HepG2 (cell line): ENCODE results near the gene CRYGS. TPM values are rescaled to one million over a fixed set of nuclear protein-coding genes. Genes with fewer than 3 reads are reported as not detected.

ENCODE experiments used
- ARID3A ChIP-seq: IDR thresholded peaks from 2 replicates; pipeline ENCODE4 v1.6.1; 2012; ENCODE audit warnings: low read depth, low read length, improper control_type of control experiment
- ATF7 ChIP-seq, 2 experiments: fragments of 450-650 bp in 1 of 2; sonication (generic) in 1 of 2; formaldehyde crosslinking in 1 of 2; IDR thresholded peaks; 2 replicates each; pipeline versions ENCODE4 v1.4.0 to v1.6.1; 2016 to 2020; ENCODE audit warnings: antibody characterized with exemption in 1 of 2, mild to moderate bottlenecking in 1 of 2, missing genetic modification reagents in 1 of 2
- MXD4 ChIP-seq: IDR thresholded peaks from 2 replicates; pipeline ENCODE4 v1.6.1; 2016; ENCODE audit warnings: mild to moderate bottlenecking, missing biosample characterization, missing genetic modification reagents
- PAXIP1 ChIP-seq: sonication (generic); formaldehyde crosslinking; conservative IDR thresholded peaks from 2 replicates; pipeline ENCODE4 v1.4.0; 2020; ENCODE audit warnings: mild to moderate bottlenecking, missing genetic modification reagents, moderate library complexity
- SAFB2 ChIP-seq: sonication (generic); formaldehyde crosslinking; IDR thresholded peaks from 2 replicates; pipeline ENCODE4 v1.5.1; 2020; ENCODE audit warnings: missing genetic modification reagents, low read depth, mild to moderate bottlenecking, borderline replicate concordance
- ZBTB3 ChIP-seq: sonication (generic); formaldehyde crosslinking; IDR thresholded peaks from 2 replicates; pipeline ENCODE4 v1.4.0; 2020; ENCODE audit warnings: low read depth, mild to moderate bottlenecking, moderate library complexity, missing genetic modification reagents, borderline replicate concordance
- ZBTB7B ChIP-seq: sonication (generic); formaldehyde crosslinking; IDR thresholded peaks from 2 replicates; pipeline ENCODE4 v1.4.0; 2020; ENCODE audit warnings: missing genetic modification reagents
- ZFP36L1 ChIP-seq: sonication (generic); formaldehyde crosslinking; IDR thresholded peaks from 2 replicates; pipeline ENCODE4 v1.8.0; 2022; ENCODE audit warnings: mild to moderate bottlenecking, missing genetic modification reagents, moderate library complexity
- ZNF329 ChIP-seq: sonication (generic); formaldehyde crosslinking; IDR thresholded peaks from 2 replicates; pipeline ENCODE4 v1.9.0; 2021; ENCODE audit warnings: low read depth, mild to moderate bottlenecking, missing genetic modification reagents
- ZNF441 ChIP-seq: sonication (generic); formaldehyde crosslinking; IDR thresholded peaks from 2 replicates; pipeline ENCODE4 v1.7.0; 2021; ENCODE audit warnings: missing genetic modification reagents, borderline replicate concordance
- ZNF501 ChIP-seq: sonication (generic); formaldehyde crosslinking; IDR thresholded peaks from 2 replicates; pipeline ENCODE4 v1.5.1; 2020; ENCODE audit warnings: mild to moderate bottlenecking, moderate library complexity, missing genetic modification reagents
- ZNF652 ChIP-seq: IDR thresholded peaks from 2 replicates; pipeline ENCODE4 v1.6.1; 2016; ENCODE audit warnings: low read depth, borderline replicate concordance
- ZNF674 ChIP-seq: sonication (generic); formaldehyde crosslinking; IDR thresholded peaks from 2 replicates; pipeline ENCODE4 v1.5.0; 2020; ENCODE audit warnings: low read depth, mild to moderate bottlenecking, missing genetic modification reagents
- ZSCAN31 ChIP-seq: sonication (generic); formaldehyde crosslinking; IDR thresholded peaks from 2 replicates; pipeline ENCODE4 v1.5.0; 2020; ENCODE audit warnings: low read depth, mild to moderate bottlenecking, missing genetic modification reagents
- polyA plus RNA-seq, 8 experiments: library from polyadenylated mRNA; depleted of rRNA in 3 of 8; stranded (reverse) in 7 of 8; unstranded in 1 of 8; fragments of >200 nt; fragmentation: Illumina TruSeq in 4 of 8; extraction: Trizol in 4 of 8; gene quantifications; 2 replicates each; pipeline versions ENCODE4 v1.2.1 to v1.2.3, GENCODE V29; 2011 to 2016; ENCODE audit warnings: low read depth in 4 of 8, missing spikeins in 1 of 8, mixed read lengths in 1 of 8; ENCODE audit not compliant: insufficient read depth in 1 of 8
- total RNA-seq, 5 experiments: library from RNA; depleted of rRNA; stranded (reverse); fragments of >200 nt; fragmentation: Illumina TruSeq; extraction: Trizol; gene quantifications; 2 replicates each; pipeline ENCODE4 v1.2.3, GENCODE V29; 2016; ENCODE audit warnings: low read depth in 1 of 5
- TF ChIP-seq, protein P1 (sequence below): IDR thresholded peaks from 2 replicates; pipeline ENCODE4 v1.6.1; 2016; ENCODE audit warnings: missing compliant biosample characterization, missing genetic modification reagents, borderline replicate concordance
- TF ChIP-seq, protein P2 (sequence below): fragments of 450-650 bp; IDR thresholded peaks from 2 replicates; pipeline ENCODE4 v1.6.1; 2016
- TF ChIP-seq, protein P3 (sequence below): sonication (generic); formaldehyde crosslinking; IDR thresholded peaks from 2 replicates; pipeline ENCODE4 v1.8.1; 2023; ENCODE audit warnings: mild to moderate bottlenecking, missing genetic modification reagents

CRYGS gene
- total and polyA plus RNA-seq, 2 of the 13 experiments (the other 11 are each of a cell fraction or from before 2014, with no cell fraction given): 2.1 to 6.7 TPM

- peak; percentile 29; the same call in 1 of the 2 replicates for TF ChIP-seq ARID3A
- no peak for TF ChIP-seq ATF7 (IDR thresholded peaks at IDR 0.05)
- no peak for TF ChIP-seq ATF7 (CRISPR knock-in tag; IDR thresholded peaks at IDR 0.05)
- peak; percentile 81; the same call in 1 of the 2 replicates for TF ChIP-seq ZSCAN31 (CRISPR knock-in tag)
- TF ChIP-seq ZNF652 (CRISPR knock-in tag): no peak
- peak; percentile 61 for TF ChIP-seq ZNF501 (CRISPR knock-in tag)
- TF ChIP-seq PAXIP1: peak; percentile 66
- peak; percentile 72 for TF ChIP-seq SAFB2 (CRISPR knock-in tag)
- TF ChIP-seq ZBTB3 (CRISPR knock-in tag): no peak; the same call in 1 of the 2 replicates
- TF ChIP-seq, protein P1, sequence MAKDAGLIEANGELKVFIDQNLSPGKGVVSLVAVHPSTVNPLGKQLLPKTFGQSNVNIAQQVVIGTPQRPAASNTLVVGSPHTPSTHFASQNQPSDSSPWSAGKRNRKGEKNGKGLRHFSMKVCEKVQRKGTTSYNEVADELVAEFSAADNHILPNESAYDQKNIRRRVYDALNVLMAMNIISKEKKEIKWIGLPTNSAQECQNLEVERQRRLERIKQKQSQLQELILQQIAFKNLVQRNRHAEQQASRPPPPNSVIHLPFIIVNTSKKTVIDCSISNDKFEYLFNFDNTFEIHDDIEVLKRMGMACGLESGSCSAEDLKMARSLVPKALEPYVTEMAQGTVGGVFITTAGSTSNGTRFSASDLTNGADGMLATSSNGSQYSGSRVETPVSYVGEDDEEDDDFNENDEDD: peak; percentile 75; the same call in 1 of the 2 replicates
- TF ChIP-seq, protein P2, sequence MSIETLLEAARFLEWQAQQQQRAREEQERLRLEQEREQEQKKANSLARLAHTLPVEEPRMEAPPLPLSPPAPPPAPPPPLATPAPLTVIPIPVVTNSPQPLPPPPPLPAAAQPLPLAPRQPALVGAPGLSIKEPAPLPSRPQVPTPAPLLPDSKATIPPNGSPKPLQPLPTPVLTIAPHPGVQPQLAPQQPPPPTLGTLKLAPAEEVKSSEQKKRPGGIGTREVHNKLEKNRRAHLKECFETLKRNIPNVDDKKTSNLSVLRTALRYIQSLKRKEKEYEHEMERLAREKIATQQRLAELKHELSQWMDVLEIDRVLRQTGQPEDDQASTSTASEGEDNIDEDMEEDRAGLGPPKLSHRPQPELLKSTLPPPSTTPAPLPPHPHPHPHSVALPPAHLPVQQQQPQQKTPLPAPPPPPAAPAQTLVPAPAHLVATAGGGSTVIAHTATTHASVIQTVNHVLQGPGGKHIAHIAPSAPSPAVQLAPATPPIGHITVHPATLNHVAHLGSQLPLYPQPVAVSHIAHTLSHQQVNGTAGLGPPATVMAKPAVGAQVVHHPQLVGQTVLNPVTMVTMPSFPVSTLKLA: no peak
- peak; percentile 74; the same call in 1 of the 2 replicates for TF ChIP-seq ZNF441
- peak; percentile 68; the same call in 1 of the 2 replicates for TF ChIP-seq ZNF674 (CRISPR knock-in tag)
- TF ChIP-seq, protein P3, sequence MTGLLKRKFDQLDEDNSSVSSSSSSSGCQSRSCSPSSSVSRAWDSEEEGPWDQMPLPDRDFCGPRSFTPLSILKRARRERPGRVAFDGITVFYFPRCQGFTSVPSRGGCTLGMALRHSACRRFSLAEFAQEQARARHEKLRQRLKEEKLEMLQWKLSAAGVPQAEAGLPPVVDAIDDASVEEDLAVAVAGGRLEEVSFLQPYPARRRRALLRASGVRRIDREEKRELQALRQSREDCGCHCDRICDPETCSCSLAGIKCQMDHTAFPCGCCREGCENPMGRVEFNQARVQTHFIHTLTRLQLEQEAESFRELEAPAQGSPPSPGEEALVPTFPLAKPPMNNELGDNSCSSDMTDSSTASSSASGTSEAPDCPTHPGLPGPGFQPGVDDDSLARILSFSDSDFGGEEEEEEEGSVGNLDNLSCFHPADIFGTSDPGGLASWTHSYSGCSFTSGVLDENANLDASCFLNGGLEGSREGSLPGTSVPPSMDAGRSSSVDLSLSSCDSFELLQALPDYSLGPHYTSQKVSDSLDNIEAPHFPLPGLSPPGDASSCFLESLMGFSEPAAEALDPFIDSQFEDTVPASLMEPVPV (CRISPR knock-in tag): 0 out of 2 replicates have a peak, but pooled peaks have one; percentile 69
- peak; percentile 19; the same call in 1 of the 2 replicates for TF ChIP-seq ZBTB7B (CRISPR knock-in tag)
- TF ChIP-seq ZFP36L1 (CRISPR knock-in tag): peak; percentile 76; the same call in 1 of the 2 replicates
- TF ChIP-seq ZNF329 (CRISPR knock-in tag): peak; percentile 79
- peak; percentile 62 for TF ChIP-seq MXD4 (CRISPR knock-in tag)
Observed at GRCh38 chr3:186567072-186567921, 23.1 kb upstream of the CRYGS start, which contains the start of gene TBCCD1 (continued).
